GM06990 (cell line): ENCODE measurements around the gene PALD1.

Experiments
- DNase-seq: peaks from one replicate; pipeline ENCODE4 v3.0.0-alpha.2; 2011; ENCODE audit not compliant: insufficient read length; ENCODE audit errors: extremely low read depth
- H3K27me3 ChIP-seq: replicated peaks from 2 replicates; pipeline ENCODE4 v1.6.0; 2011; ENCODE audit warnings: low read length; ENCODE audit not compliant: control insufficient read depth, insufficient read depth
- H3K36me3 ChIP-seq: 2 replicates; pipeline ENCODE4 v1.5.1; 2011; ENCODE audit warnings: low read length; ENCODE audit not compliant: control insufficient read depth, insufficient read depth
- H3K4me3 ChIP-seq: replicated peaks from 2 replicates; pipeline ENCODE4 v1.5.1; 2011; ENCODE audit warnings: low read depth, mild to moderate bottlenecking, control low read depth, low read length
- TF ChIP-seq, protein P1 (sequence below): IDR thresholded peaks from 2 replicates; pipeline ENCODE4 v1.5.1; 2011; ENCODE audit warnings: low read length, control low read depth, mild to moderate bottlenecking, inconsistent platforms; ENCODE audit not compliant: insufficient read depth, poor library complexity, severe bottlenecking

PALD1 gene

DNA sequence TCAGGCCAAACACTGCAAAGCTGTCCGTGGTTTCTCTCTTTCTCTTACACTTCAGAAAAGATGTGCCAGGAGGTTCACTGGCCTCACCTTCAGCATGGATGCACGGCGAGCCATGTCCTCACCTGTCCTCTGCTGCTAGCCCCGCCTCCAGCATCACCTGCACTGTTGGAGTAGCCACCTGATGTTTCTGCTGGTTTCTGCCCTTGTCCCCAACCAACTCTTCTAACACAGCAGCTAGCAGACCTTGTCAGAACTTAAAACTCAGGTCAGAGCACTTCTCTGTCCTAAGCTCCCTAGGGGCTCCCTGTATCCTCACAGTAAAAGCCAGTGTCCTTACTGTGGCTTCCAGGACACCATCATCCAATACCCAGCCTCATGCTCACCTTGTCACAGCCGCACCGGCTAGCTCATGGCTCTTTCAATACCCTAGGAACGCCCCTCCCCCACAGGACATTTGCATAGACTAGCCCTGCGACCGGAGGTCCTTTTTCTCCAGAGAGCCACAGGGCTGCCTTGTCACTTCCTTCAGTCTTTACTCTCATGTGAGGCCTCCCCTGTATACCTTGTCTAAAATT is 15.2 kb downstream of the PALD1 start:
- peak; percentile 56 for DNase-seq
- no peaks in the 10 kb centered on the region for H3K27me3 ChIP-seq
- TF ChIP-seq, protein P1, sequence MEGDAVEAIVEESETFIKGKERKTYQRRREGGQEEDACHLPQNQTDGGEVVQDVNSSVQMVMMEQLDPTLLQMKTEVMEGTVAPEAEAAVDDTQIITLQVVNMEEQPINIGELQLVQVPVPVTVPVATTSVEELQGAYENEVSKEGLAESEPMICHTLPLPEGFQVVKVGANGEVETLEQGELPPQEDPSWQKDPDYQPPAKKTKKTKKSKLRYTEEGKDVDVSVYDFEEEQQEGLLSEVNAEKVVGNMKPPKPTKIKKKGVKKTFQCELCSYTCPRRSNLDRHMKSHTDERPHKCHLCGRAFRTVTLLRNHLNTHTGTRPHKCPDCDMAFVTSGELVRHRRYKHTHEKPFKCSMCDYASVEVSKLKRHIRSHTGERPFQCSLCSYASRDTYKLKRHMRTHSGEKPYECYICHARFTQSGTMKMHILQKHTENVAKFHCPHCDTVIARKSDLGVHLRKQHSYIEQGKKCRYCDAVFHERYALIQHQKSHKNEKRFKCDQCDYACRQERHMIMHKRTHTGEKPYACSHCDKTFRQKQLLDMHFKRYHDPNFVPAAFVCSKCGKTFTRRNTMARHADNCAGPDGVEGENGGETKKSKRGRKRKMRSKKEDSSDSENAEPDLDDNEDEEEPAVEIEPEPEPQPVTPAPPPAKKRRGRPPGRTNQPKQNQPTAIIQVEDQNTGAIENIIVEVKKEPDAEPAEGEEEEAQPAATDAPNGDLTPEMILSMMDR, result no peak
- H3K4me3 ChIP-seq, result peak overlapping the region; percentile 28; the same call in 1 of the 2 replicates
- H3K36me3 ChIP-seq, result no peaks in the 10 kb centered on the region

- Histone ChIP-seq H3K36me3 (no peaks in the 10 kb centered on the region), H3K4me3 (no peak overlapping the region), H3K27me3 (no peaks in the 10 kb centered on the region)
- TF ChIP-seq, protein P1, result no peak
- no peak for DNase-seq
These were observed 16.0 kb downstream of the PALD1 start for GRCh38 chr10:70494536-70494935.

- no peak for DNase-seq
- Histone ChIP-seq H3K4me3 (no peak overlapping the region), H3K36me3 (no peaks in the 10 kb centered on the region), H3K27me3 (no peaks in the 10 kb centered on the region)
- TF ChIP-seq, protein P1, result no peak
These were observed 16.4 kb downstream of the PALD1 start for GRCh38 chr10:70494966-70495365.

DNA sequence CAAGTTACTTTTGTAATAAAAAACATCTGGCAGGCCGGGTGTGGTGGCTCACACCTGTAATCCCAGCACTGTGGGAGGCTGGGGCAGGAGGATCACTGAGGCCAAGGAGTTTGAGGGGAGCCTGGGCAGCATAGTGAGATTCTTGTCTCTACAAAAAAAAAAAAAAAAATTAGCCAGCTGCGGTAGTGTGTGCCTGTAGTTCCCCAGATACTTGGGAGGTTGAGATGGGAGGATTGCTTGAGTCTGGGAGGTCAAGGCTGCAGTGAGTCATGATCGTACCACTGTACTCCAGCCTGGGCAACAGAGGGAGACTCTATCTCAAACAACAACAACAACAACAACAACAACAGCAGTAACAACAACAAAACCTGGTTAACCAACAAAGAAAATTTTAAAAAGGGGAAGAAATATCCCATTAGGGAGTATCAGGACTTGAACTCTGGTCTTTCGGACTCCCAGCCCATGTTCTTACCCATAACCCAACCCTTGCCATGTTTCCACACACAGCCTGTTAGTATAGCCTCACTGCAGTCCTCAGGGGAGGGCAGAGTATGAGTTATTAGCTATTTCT is 17.2 kb downstream of the PALD1 start:
- no peaks in the 10 kb centered on the region for H3K27me3 ChIP-seq
- DNase-seq, result no peak
- H3K4me3 ChIP-seq, result no peak overlapping the region
- TF ChIP-seq, protein P1, result no peak
- no peaks in the 10 kb centered on the region for H3K36me3 ChIP-seq

GRCh38 chr10:70496341-70497119 is 18.0 kb downstream of the PALD1 start:
- no peak overlapping the region for H3K4me3 ChIP-seq
- TF ChIP-seq, protein P1, result no peak
- no peaks in the 10 kb centered on the region for H3K27me3 ChIP-seq
- no peak for DNase-seq
- H3K36me3 ChIP-seq, result no peaks in the 10 kb centered on the region
